ENCODE measurements around the gene PSMD6. TPM values are rescaled to one million over a fixed set of nuclear protein-coding genes. Genes with fewer than 3 reads are reported as not detected.

PSMD6 gene
- total and polyA plus RNA-seq, 4 donors: 47.5 to 52.9 (median 52.4) TPM

DNA sequence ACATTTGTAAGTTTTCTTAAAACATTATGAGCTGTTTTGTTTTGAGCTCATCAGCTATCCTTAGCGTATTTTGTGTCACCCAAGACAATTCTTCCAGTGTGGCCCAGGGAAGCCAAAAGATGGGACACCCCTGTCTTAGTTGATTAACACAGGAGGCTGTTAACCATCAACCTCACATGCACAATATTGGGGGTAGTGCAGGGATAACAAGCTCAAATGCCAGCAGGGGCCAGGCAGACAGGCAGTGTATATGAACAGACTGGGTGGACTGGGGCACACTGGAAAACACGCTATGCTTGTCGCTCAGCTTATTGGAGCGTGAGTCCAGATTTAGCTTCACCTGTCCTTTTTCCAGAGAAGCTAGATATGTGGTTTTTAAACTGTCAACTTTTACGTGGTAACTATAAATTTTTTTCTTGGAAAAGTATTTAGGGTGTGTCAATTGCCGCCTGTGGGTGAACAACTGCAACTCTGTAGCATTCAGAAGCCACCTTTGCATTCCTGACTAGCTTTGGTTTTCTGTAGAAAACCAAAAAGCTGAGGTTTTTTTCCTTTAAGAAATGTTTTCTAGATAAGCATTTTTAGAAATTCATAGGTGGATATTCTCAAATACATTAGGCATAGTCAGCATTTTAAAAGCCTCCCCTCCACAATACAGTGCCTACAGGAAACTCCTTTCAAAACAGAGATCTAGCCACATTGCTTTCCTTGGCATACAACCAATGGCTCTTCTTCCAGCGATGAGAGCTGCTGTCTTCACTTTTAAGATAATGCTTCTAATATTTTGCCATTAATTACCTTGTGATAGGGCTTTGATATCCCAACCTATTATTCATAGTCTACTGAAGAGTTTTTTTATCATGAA, 14.6 kb downstream of the PSMD6 start:
- no peak for DNase-seq
- no peaks in the 10 kb centered on the region for H3K27me3 ChIP-seq (ENCODE audit: control insufficient read depth in 1 of 2, insufficient read depth in 2 of 2, low read length in 1 of 2)
- H3K27ac ChIP-seq (ENCODE audit: low read depth in 1 of 2, low read length in 2 of 2): peak overlapping the region; percentile 28 to 54
- peaks cover 0 to 3% of the 10 kb centered on the region in 2 donors for H3K4me1 ChIP-seq (ENCODE audit: control insufficient read depth in 1 of 2, insufficient read depth in 2 of 2, low read length in 2 of 2)
- no peaks in the 10 kb centered on the region for H3K9me3 ChIP-seq (ENCODE audit: control insufficient read depth, low read length)
- H3K36me3 ChIP-seq (ENCODE audit: control insufficient read depth in 1 of 2, insufficient read depth in 2 of 2, low read length in 1 of 2): peaks cover 8 to 12% of the 10 kb centered on the region in 2 donors
- ATAC-seq (ENCODE audit: low FRiP score): no peak
- 63 to 73% methylated on average over 7 of the region's 7 CpGs for WGBS, 2 donors
- intact Hi-C loops (cut with DNase I): no loop called here
- no peak overlapping the region for H3K4me3 ChIP-seq (ENCODE audit: low read length in 2 of 2)

DNA sequence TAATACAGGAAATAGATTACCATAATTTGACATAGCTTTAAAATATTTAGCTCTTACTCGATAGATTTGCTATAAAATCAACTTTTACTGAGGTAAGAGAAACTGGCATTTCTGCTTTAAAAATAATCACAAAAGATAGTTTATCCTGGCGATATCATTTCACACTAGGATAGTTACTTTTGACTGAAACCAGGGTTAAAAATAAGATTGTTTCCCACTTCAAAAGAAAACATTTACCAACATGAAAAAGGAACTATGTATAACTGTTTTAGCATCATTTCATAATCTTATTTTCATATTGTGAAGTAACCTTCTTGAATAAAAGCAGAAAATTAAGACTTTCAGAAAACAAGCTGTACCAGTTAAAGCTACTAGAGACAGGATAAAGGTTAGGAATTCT, 15.3 kb downstream of the PSMD6 start:
- peaks cover 8 to 11% of the 10 kb centered on the region in 2 donors for H3K36me3 ChIP-seq (ENCODE audit: control insufficient read depth in 1 of 2, insufficient read depth in 2 of 2, low read length in 1 of 2)
- no peak for ATAC-seq (ENCODE audit: low FRiP score)

DNA sequence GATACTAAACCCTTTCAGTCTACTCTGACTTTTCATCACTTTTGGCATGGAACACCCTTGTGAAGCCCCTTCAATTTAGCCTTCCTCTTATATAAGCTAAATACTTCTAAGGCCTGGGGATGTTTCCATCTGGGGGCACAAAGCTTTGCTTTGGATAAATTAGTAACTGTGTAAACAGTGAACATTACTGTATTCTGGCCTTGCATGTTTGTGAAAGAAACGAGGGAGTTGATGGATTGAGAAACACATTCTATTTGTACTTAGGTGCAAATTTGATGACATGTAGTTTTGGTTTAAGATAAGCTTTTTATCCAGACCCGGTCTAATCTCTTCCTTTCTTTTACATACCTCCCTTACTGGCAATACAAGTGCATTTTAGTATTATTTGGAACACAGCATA, 19.7 kb downstream of the PSMD6 start:
- H3K27ac ChIP-seq (ENCODE audit: low read depth in 1 of 2, low read length in 2 of 2): no peak overlapping the region
- H3K27me3 ChIP-seq (ENCODE audit: control insufficient read depth in 1 of 2, insufficient read depth in 2 of 2, low read length in 1 of 2): no peaks in the 10 kb centered on the region
- ATAC-seq (ENCODE audit: low FRiP score): no peak
- DNase-seq: no peak
- no peaks in the 10 kb centered on the region for H3K9me3 ChIP-seq (ENCODE audit: control insufficient read depth, low read length)
- intact Hi-C loops (cut with DNase I): no loop called here
- peaks cover 0 to 4% of the 10 kb centered on the region in 2 donors for H3K4me1 ChIP-seq (ENCODE audit: control insufficient read depth in 1 of 2, insufficient read depth in 2 of 2, low read length in 2 of 2)
- peaks cover 8 to 9% of the 10 kb centered on the region in 2 donors for H3K36me3 ChIP-seq (ENCODE audit: control insufficient read depth in 1 of 2, insufficient read depth in 2 of 2, low read length in 1 of 2)
- WGBS, 2 donors: 42 to 50% methylated on average over 2 of the region's 2 CpGs
- H3K4me3 ChIP-seq (ENCODE audit: low read length in 2 of 2): no peak overlapping the region

More for the DNA sequence above, 15.3 kb downstream of the PSMD6 start:
- intact Hi-C loops (cut with DNase I): no loop called here
- no peak overlapping the region for H3K27ac ChIP-seq (ENCODE audit: low read depth in 1 of 2, low read length in 2 of 2)
- H3K4me3 ChIP-seq (ENCODE audit: low read length in 2 of 2): no peak overlapping the region
- DNase-seq: no peak
- no peaks in the 10 kb centered on the region for H3K27me3 ChIP-seq (ENCODE audit: control insufficient read depth in 1 of 2, insufficient read depth in 2 of 2, low read length in 1 of 2)
- peaks cover 0 to 3% of the 10 kb centered on the region in 2 donors for H3K4me1 ChIP-seq (ENCODE audit: control insufficient read depth in 1 of 2, insufficient read depth in 2 of 2, low read length in 2 of 2)
- 60 to 65% methylated on average over 2 of the region's 2 CpGs for WGBS, 2 donors
- H3K9me3 ChIP-seq (ENCODE audit: control insufficient read depth, low read length): no peaks in the 10 kb centered on the region

DNA sequence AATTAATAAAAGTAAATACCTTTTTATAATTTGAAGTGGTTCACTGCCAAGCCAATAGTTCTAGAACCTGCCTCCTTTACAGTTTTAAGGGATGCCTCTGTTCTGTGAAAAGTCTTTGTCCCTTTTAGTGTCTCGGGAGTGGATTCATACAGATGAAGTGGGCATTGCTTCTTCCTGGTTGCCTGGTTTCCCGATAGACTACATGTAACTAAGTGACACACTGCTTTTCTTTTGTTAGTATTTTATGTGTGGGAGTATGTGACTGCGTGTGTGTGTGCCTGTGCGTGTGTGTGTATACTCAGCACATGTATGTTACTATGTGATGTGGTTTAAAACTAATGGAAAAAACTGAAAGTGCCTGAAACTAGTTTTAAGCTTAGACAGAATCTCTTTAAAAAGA, 21.1 kb downstream of the PSMD6 start:
- Histone ChIP-seq H3K27ac (ENCODE audit: low read depth in 1 of 2, low read length in 2 of 2) (no peak overlapping the region), H3K36me3 (ENCODE audit: control insufficient read depth in 1 of 2, insufficient read depth in 2 of 2, low read length in 1 of 2) (peaks cover 4 to 8% of the 10 kb centered on the region in 2 donors), H3K27me3 (ENCODE audit: control insufficient read depth in 1 of 2, insufficient read depth in 2 of 2, low read length in 1 of 2) (no peaks in the 10 kb centered on the region), H3K4me1 (ENCODE audit: control insufficient read depth in 1 of 2, insufficient read depth in 2 of 2, low read length in 2 of 2) (peaks cover 0 to 4% of the 10 kb centered on the region in 2 donors), H3K9me3 (ENCODE audit: control insufficient read depth, low read length) (no peaks in the 10 kb centered on the region), H3K4me3 (ENCODE audit: low read length in 2 of 2) (no peak overlapping the region)
- ATAC-seq (ENCODE audit: low FRiP score) (no peak), DNase-seq (no peak)
- intact Hi-C loops (cut with DNase I): no loop called here
- WGBS, 2 donors: 67 to 83% methylated on average over 4 of the region's 4 CpGs

DNA sequence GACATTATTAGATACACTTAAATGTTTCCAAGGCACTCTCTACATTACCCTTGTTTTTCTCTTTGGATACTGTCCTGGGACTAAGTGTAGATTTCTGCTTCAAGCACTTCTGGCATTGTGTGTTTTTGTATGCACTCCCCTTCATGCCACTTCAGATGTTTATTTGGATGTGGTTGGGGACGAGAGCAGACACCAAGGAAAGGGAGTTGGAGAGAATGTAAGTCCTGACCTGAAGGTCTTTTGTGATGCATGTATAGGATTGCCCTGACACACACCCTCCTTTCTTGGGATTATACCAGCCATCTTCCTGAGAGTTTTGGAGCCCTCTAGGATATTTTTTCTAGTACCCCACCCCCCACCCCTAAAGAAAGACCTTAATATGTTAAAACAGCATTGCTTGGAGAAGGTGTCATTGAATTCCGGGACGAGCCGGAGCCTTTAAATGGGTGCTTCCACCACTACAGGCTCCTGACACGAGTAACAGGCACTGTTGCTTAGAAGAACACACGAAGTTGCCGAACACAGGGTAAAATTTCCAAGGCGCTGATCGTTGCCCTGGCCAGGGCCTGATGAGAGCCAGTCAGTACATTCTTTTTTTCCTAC, 22.7 kb downstream of the PSMD6 start:
- H3K27me3 ChIP-seq (ENCODE audit: control insufficient read depth in 1 of 2, insufficient read depth in 2 of 2, low read length in 1 of 2): no peaks in the 10 kb centered on the region
- H3K4me3 ChIP-seq (ENCODE audit: low read length in 2 of 2): no peak overlapping the region
- intact Hi-C loops (cut with DNase I): no loop called here
- DNase-seq: no peak
- no peak for ATAC-seq (ENCODE audit: low FRiP score)
- H3K27ac ChIP-seq (ENCODE audit: low read depth in 1 of 2, low read length in 2 of 2): no peak overlapping the region
- H3K4me1 ChIP-seq (ENCODE audit: control insufficient read depth in 1 of 2, insufficient read depth in 2 of 2, low read length in 2 of 2): peaks cover 0 to 4% of the 10 kb centered on the region in 2 donors
- peaks cover 8 to 9% of the 10 kb centered on the region in 2 donors for H3K36me3 ChIP-seq (ENCODE audit: control insufficient read depth in 1 of 2, insufficient read depth in 2 of 2, low read length in 1 of 2)
- WGBS, 2 donors: 72 to 76% methylated on average over 9 of the region's 9 CpGs
- no peaks in the 10 kb centered on the region for H3K9me3 ChIP-seq (ENCODE audit: control insufficient read depth, low read length)

DNA sequence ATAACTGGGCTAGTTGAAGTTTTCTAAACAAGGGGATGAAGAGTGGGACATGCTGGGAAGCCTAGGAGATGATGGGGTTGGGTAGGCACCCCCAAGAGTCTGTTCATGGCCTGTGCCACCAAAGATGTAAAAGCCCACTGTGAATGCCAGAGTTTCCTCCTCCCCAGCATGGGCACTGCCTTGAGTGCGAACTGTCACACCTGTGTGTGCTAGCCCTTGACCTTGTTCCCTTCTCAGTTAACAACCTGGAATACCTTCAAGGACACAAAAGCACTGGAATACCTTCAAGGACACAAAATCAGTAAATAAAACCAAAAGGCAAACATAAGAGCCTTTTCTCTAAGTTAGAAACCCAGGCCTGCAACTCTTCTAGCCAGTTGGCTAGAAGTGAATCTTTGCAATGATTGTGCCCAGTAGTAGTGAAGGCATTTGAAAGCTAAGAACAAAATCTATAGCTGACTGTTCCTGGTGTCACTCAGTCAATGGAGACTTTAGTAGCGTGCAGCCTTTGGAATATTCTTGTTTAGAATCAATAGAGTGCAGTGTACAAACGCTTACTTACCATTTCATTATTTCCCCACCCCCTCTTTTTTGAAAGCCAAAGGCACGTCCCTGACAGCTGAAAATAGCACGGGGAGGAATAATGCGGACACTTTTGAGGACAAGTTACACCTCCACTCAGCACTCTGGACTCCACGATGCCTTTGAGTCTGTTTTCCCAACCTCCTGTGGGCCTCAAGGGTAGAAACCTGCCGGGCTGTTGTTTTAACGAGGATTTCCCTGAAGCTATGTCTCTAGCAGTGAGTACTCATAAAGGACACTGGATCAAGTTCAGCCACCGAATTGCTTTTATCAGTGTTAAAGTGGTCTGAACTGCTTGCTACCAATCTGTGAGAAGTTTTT, 24.2 kb downstream of the PSMD6 start:
- no peaks in the 10 kb centered on the region for H3K9me3 ChIP-seq (ENCODE audit: control insufficient read depth, low read length)
- ATAC-seq (ENCODE audit: low FRiP score): no peak
- peaks cover 3 to 11% of the 10 kb centered on the region in 2 donors for H3K36me3 ChIP-seq (ENCODE audit: control insufficient read depth in 1 of 2, insufficient read depth in 2 of 2, low read length in 1 of 2)
- intact Hi-C loops (cut with DNase I): loop anchor here (10.0 kb wide), 2 partner anchors 84 to 134 kb away; partner anchors contain the start of genes ATXN7 (in 2 of the 2), THOC7 (in 2 of the 2) and SCAANT1 (in 1 of the 2)
- 46 to 49% methylated on average over 10 of the region's 10 CpGs for WGBS, 2 donors
- H3K4me3 ChIP-seq (ENCODE audit: low read length in 2 of 2): no peak overlapping the region
- H3K27ac ChIP-seq (ENCODE audit: low read depth in 1 of 2, low read length in 2 of 2): no peak overlapping the region
- peaks cover 0 to 4% of the 10 kb centered on the region in 2 donors for H3K4me1 ChIP-seq (ENCODE audit: control insufficient read depth in 1 of 2, insufficient read depth in 2 of 2, low read length in 2 of 2)
- no peaks in the 10 kb centered on the region for H3K27me3 ChIP-seq (ENCODE audit: control insufficient read depth in 1 of 2, insufficient read depth in 2 of 2, low read length in 1 of 2)
- DNase-seq: no peak

DNA sequence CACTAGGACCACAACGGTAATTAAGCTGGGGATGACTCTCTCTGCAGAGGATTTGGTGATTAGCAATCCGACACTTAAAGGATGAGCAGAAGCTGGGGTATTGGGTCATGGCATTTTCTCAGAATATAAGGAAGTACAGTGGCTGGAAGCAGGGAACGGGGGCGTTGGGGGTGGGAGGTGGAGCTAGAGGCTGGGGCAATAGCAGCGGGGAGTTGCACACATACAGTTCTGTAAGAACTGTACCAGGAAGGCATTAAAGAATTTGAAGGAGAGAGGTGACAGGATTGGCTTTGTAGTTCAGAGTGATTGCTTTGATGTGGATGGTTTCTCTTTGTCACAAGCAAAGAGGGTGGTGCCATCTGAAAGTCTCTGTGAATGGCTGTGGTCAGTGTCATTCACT, 28.2 kb downstream of the PSMD6 start:
- Histone ChIP-seq H3K9me3 (ENCODE audit: control insufficient read depth, low read length) (no peaks in the 10 kb centered on the region), H3K27ac (ENCODE audit: low read depth in 1 of 2, low read length in 2 of 2) (no peak overlapping the region), H3K27me3 (ENCODE audit: control insufficient read depth in 1 of 2, insufficient read depth in 2 of 2, low read length in 1 of 2) (no peaks in the 10 kb centered on the region), H3K36me3 (ENCODE audit: control insufficient read depth in 1 of 2, insufficient read depth in 2 of 2, low read length in 1 of 2) (peaks cover 0 to 12% of the 10 kb centered on the region in 2 donors), H3K4me1 (ENCODE audit: control insufficient read depth in 1 of 2, insufficient read depth in 2 of 2, low read length in 2 of 2) (peaks cover 0 to 4% of the 10 kb centered on the region in 2 donors), H3K4me3 (ENCODE audit: low read length in 2 of 2) (no peak overlapping the region)
- WGBS, 2 donors: 85 to 90% methylated on average over 5 of the region's 5 CpGs
- DNase-seq: no peak
- intact Hi-C loops (cut with DNase I): loop anchor here (10.0 kb wide), 2 partner anchors 80 to 130 kb away; partner anchors contain the start of genes ATXN7 (in 2 of the 2), THOC7 (in 2 of the 2) and SCAANT1 (in 1 of the 2)
- no peak for ATAC-seq (ENCODE audit: low FRiP score)

DNA sequence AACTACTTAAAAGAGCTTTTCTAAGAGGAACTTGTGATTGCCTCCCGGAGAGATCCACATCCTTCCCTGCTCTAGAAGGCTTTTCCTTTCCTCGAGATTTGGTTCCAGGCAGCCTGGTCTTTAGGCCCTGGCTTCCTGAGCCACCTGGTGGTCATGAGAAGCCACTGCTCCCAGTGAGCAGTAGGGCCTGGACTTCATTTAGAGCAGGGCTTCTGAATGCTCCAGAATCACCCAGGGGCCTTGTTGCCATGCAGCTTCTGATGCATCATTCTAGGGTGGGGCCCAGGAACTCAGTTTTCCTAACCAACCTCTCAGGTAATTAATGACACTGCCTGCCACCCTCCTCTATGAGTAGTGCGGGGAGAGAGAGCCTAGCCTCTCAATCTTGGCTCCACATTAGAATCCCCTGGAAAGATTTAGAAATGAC, 29.6 kb downstream of the PSMD6 start:
- intact Hi-C loops (cut with DNase I): loop anchor here (5.0 to 10.0 kb wide), 3 partner anchors 79 to 641 kb away; partner anchors contain the start of genes ATXN7 (in 2 of the 2), THOC7 (in 2 of the 2) and SCAANT1 (in 1 of the 2)
- H3K27me3 ChIP-seq (ENCODE audit: control insufficient read depth in 1 of 2, insufficient read depth in 2 of 2, low read length in 1 of 2): no peaks in the 10 kb centered on the region
- no peaks in the 10 kb centered on the region for H3K9me3 ChIP-seq (ENCODE audit: control insufficient read depth, low read length)
- 34 to 35% methylated on average over 3 of the region's 3 CpGs for WGBS, 2 donors
- no peak overlapping the region for H3K4me3 ChIP-seq (ENCODE audit: low read length in 2 of 2)
- DNase-seq: peak; percentile 77 to 79
- no peaks in the 10 kb centered on the region for H3K4me1 ChIP-seq (ENCODE audit: control insufficient read depth in 1 of 2, insufficient read depth in 2 of 2, low read length in 2 of 2)
- peak; percentile 89 for ATAC-seq (ENCODE audit: low FRiP score)
- H3K27ac ChIP-seq (ENCODE audit: low read depth in 1 of 2, low read length in 2 of 2): no peak overlapping the region
- H3K36me3 ChIP-seq (ENCODE audit: control insufficient read depth in 1 of 2, insufficient read depth in 2 of 2, low read length in 1 of 2): peaks cover 0 to 16% of the 10 kb centered on the region in 2 donors
